ENCODE data around the gene ABCF3. TPM values are rescaled to one million over a fixed set of nuclear protein-coding genes. Genes with fewer than 3 reads are reported as not detected.

Gene ABCF3
- total and polyA plus RNA-seq, 2 experiments from 2014 or later = 33.1 to 62.7 TPM

DNA sequence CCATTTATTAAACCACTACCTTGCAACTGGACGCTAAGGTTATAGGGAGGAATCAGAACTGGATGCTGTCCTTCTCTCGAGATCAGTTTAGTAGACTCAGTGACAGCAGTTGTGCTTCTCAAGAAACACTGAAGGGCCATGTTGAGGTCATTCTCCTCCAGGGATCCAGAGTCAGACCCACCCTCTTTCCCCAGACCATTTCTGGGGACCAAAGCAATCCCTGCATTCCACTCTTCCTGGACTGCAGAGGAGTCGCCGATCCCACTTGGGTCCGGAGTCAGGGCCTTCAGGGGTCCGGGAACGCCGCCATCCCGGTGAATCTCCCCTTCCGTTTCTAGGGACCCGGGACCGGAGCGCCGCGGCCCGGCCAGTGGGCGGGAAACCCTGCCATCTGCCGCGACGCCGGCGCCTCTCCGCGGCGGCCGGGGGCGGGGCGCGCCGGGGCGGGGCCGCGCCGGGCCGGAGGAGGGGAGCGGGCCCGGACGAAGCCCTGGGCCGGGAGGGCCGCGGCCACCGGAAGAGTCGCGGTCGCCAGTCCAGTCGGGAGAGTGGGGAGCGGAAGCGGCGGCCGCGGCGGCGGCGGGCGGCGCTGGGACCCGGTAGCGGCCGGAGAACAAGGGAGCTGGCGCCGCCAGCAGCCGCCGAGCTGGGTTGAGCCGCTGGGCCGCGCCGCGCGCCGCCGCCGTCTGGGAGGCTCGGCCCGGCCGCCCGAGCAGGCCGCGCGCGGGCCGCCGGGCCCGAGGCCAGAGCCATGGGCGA, 30.9 kb upstream of the ABCF3 start, which contains the start of gene DVL3:
DVL3 (plus strand) TSS at position 493 of the 759 bp plus-strand sequence; CDS start at position 752, 259 bp downstream.
- Histone ChIP-seq H3K4me2 (peak within 1 kb of the TSS; percentile 96), H3K9me2 (replicated peaks; ENCODE audit: insufficient read depth) (no peaks in the 10 kb centered on the region), H3K4me3 (peak within 1 kb of the TSS; percentile 100), H3K9me3 (ENCODE audit: low read depth) (no peaks in the 10 kb centered on the region), H3K4me1 (ENCODE audit: insufficient read depth) (peaks cover 29% of the 10 kb centered on the region), H3K79me2 (peaks cover 61% of the 10 kb centered on the region), H2AFZ (peak within 1 kb of the TSS; percentile 99), H3K36me3 (replicated peaks; ENCODE audit: insufficient read depth, low read depth) (no peaks in the 10 kb centered on the region), H3K27ac (peak within 1 kb of the TSS; percentile 94), H3K27me3 (no peaks in the 10 kb centered on the region), H4K20me1 (ENCODE audit: insufficient read depth, poor library complexity, severe bottlenecking) (peaks cover 31% of the 10 kb centered on the region)
- 1% methylated on average over 28 of the region's 84 CpGs for WGBS (ENCODE audit: low lambda C conversion rate, missing lambda C conversion rate)
- DNase-seq (ENCODE audit: low spot score) = peak; percentile 84
- TF ChIP-seq, protein P1, sequence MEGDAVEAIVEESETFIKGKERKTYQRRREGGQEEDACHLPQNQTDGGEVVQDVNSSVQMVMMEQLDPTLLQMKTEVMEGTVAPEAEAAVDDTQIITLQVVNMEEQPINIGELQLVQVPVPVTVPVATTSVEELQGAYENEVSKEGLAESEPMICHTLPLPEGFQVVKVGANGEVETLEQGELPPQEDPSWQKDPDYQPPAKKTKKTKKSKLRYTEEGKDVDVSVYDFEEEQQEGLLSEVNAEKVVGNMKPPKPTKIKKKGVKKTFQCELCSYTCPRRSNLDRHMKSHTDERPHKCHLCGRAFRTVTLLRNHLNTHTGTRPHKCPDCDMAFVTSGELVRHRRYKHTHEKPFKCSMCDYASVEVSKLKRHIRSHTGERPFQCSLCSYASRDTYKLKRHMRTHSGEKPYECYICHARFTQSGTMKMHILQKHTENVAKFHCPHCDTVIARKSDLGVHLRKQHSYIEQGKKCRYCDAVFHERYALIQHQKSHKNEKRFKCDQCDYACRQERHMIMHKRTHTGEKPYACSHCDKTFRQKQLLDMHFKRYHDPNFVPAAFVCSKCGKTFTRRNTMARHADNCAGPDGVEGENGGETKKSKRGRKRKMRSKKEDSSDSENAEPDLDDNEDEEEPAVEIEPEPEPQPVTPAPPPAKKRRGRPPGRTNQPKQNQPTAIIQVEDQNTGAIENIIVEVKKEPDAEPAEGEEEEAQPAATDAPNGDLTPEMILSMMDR (IDR thresholded peaks at IDR 0.05; ENCODE audit: poor library complexity) = no peak
- TF ChIP-seq EZH2phosphoT487 (IDR thresholded peaks at IDR 0.05; ENCODE audit: low read depth, severe bottlenecking, unreplicated experiment) = no peak

DNA sequence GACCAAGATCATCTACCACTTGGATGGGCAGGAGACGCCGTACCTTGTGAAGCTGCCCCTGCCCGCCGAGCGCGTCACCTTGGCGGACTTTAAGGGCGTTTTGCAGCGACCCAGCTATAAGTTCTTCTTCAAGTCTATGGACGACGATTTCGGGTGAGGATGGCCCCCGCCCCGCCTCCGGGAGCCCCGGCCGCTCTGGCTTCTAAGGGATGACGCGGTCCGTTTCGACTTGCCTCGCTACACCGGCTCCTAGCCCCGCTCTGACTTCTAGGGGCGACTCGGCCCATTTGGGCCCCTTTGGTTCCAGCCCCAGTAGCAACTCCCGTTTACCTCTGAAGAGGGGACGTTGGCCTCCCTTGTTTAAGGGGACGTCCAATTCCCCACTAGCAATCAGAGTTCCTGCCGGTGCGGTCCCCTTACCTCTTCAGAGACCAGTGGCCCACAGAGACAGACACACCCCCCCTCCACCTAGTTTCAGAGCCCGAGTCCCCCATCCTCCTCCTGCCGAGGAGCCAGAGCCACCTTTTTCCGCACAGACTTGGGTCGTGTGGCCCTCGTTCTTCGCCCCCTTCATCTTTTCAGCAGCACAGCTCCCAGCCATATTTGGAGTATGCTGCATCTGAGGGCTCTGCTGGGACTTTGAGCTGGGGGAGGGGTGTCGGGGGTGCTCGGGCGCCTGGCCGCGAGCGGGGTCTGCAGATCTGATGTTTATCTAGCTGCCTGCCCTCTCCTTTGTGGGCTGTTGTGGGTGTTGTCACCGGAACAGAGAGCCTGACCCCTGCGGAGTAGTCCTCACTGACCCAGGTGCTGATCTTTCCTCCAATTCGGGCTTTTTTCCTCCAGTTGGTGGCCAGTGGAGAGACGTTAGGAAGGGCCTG, 30.1 kb upstream of the ABCF3 start:
- H3K4me2 ChIP-seq = peak overlapping the region; percentile 96
- peak; percentile 52 for DNase-seq (ENCODE audit: low spot score)
- H2AFZ ChIP-seq = peak overlapping the region; percentile 52
- no peak for TF ChIP-seq EZH2phosphoT487 (IDR thresholded peaks at IDR 0.05; ENCODE audit: low read depth, severe bottlenecking, unreplicated experiment)
- TF ChIP-seq, protein P1 (IDR thresholded peaks at IDR 0.05; ENCODE audit: poor library complexity) = no peak
- no peak for TF ChIP-seq EZH2 (IDR thresholded peaks at IDR 0.05; ENCODE audit: borderline replicate concordance)
- H3K27ac ChIP-seq = peak overlapping the region; percentile 94
- peaks cover 37% of the 10 kb centered on the region for H3K4me1 ChIP-seq (ENCODE audit: insufficient read depth)
- H3K27me3 ChIP-seq = no peaks in the 10 kb centered on the region
- H3K9me3 ChIP-seq (ENCODE audit: low read depth) = no peaks in the 10 kb centered on the region
- no peaks in the 10 kb centered on the region for H3K9me2 ChIP-seq (replicated peaks; ENCODE audit: insufficient read depth)
- peak overlapping the region; percentile 100 for H3K4me3 ChIP-seq
- peaks cover 40% of the 10 kb centered on the region for H4K20me1 ChIP-seq (ENCODE audit: insufficient read depth, poor library complexity, severe bottlenecking)
- H3K36me3 ChIP-seq (replicated peaks; ENCODE audit: insufficient read depth, low read depth) = no peaks in the 10 kb centered on the region
- peaks cover 69% of the 10 kb centered on the region for H3K79me2 ChIP-seq
- 2% methylated on average over 44 of the region's 47 CpGs for WGBS (ENCODE audit: low lambda C conversion rate, missing lambda C conversion rate)

DNA sequence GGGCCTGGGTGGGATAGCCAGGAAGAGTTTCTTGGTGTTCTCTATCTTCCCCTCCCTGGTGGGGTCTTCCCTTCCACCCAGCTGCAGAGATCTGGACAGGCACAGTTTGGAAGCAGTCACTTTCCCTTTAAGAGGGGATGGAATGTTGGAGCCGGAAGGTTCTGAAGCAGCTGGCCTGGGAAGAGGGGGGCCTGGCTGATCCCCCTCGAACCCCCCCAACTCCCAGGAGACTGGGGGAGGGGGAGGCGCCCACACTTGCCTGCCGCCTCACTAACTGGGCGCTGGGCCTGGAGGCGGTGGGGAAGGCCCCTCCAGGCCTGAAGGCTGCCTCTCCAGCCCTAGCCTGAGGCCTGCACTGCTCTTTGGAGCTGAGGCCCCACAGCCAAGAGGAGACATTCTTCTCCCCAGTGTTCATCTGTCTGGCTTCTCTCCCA, 29.5 kb upstream of the ABCF3 start:
- TF ChIP-seq, protein P1 (IDR thresholded peaks at IDR 0.05; ENCODE audit: poor library complexity) = no peak

More for the DNA sequence above, 29.5 kb upstream of the ABCF3 start:
- Histone ChIP-seq H3K9me2 (replicated peaks; ENCODE audit: insufficient read depth) (no peaks in the 10 kb centered on the region), H3K36me3 (replicated peaks; ENCODE audit: insufficient read depth, low read depth) (no peaks in the 10 kb centered on the region), H4K20me1 (ENCODE audit: insufficient read depth, poor library complexity, severe bottlenecking) (peaks cover 46% of the 10 kb centered on the region), H2AFZ (peak overlapping the region; percentile 52), H3K79me2 (peaks cover 75% of the 10 kb centered on the region), H3K9me3 (ENCODE audit: low read depth) (no peaks in the 10 kb centered on the region), H3K4me3 (peak overlapping the region; percentile 100), H3K4me1 (ENCODE audit: insufficient read depth) (peaks cover 39% of the 10 kb centered on the region), H3K4me2 (peak overlapping the region; percentile 96), H3K27me3 (no peaks in the 10 kb centered on the region), H3K27ac (peak overlapping the region; percentile 94)
- DNase-seq (ENCODE audit: low spot score) = peak; percentile 66
- WGBS (ENCODE audit: low lambda C conversion rate, missing lambda C conversion rate) = 2% methylated on average over 6 of the region's 6 CpGs
